Fibroblast of villous mesenchyme (primary cell): ENCODE results near the gene SNAI3. TPM values are rescaled to one million over a fixed set of nuclear protein-coding genes. Genes with fewer than 3 reads are reported as not detected.

Experiments
- DNase-seq: peaks from one replicate; pipeline ENCODE4 v3.0.0-alpha.2; 2010; ENCODE audit warnings: low read depth
- H3K4me3 ChIP-seq: 2 replicates; pipeline ENCODE4 v1.5.1; 2011; ENCODE audit warnings: low read depth, mild to moderate bottlenecking, low read length
- CTCF ChIP-seq: IDR thresholded peaks from 2 replicates; pipeline ENCODE4 v1.5.1; 2012; ENCODE audit warnings: low read depth, mild to moderate bottlenecking, low read length; ENCODE audit not compliant: insufficient read depth
- total RNA-seq: library from RNA; depleted of rRNA; stranded (reverse); fragments of >200 nt; gene quantifications from 2 replicates; pipeline ENCODE4 v1.2.3, GENCODE V29; 2012

Gene SNAI3
- total RNA-seq, 1 donor, result not detected

- no peak overlapping the region for H3K4me3 ChIP-seq
- no peak for DNase-seq
- TF ChIP-seq CTCF, result no peak
Measured at GRCh38 chr16:88721815-88722755, 35.8 kb upstream of the SNAI3 start.

GRCh38 chr16:88721236-88721635 is 34.9 kb upstream of the SNAI3 start:
- no peak for DNase-seq
- TF ChIP-seq CTCF, result no peak
- no peak overlapping the region for H3K4me3 ChIP-seq

GRCh38 chr16:88720396-88720970 is 34.2 kb upstream of the SNAI3 start:
- no peak for TF ChIP-seq CTCF
- no peak overlapping the region for H3K4me3 ChIP-seq
- DNase-seq, result no peak

GRCh38 chr16:88719933-88720296 is 33.6 kb upstream of the SNAI3 start:
- H3K4me3 ChIP-seq, result no peak overlapping the region
- no peak for DNase-seq
- TF ChIP-seq CTCF, result no peak

- no peak for TF ChIP-seq CTCF
- DNase-seq, result no peak
Measured at GRCh38 chr16:88719267-88719932, 33.1 kb upstream of the SNAI3 start.

GRCh38 chr16:88718178-88718577 is 31.9 kb upstream of the SNAI3 start:
- no peak overlapping the region for H3K4me3 ChIP-seq
- DNase-seq, result no peak
- no peak for TF ChIP-seq CTCF

More at GRCh38 chr16:88719267-88719932, 33.1 kb upstream of the SNAI3 start:
- H3K4me3 ChIP-seq, result no peak overlapping the region
